T follicular helper cell (primary cell): ENCODE data around the gene LONRF2.
"Not testable (repeated sequence)": the region's sequence is repeated elsewhere in the genome, so short reads cannot be mapped to it uniquely, and the experiment has no call there.

ENCODE experiments used
- DNase-seq: peaks from one replicate; pipeline ENCODE4 v3.0.0-alpha.2; 2020; ENCODE audit warnings: low read depth

LONRF2 gene

DNA sequence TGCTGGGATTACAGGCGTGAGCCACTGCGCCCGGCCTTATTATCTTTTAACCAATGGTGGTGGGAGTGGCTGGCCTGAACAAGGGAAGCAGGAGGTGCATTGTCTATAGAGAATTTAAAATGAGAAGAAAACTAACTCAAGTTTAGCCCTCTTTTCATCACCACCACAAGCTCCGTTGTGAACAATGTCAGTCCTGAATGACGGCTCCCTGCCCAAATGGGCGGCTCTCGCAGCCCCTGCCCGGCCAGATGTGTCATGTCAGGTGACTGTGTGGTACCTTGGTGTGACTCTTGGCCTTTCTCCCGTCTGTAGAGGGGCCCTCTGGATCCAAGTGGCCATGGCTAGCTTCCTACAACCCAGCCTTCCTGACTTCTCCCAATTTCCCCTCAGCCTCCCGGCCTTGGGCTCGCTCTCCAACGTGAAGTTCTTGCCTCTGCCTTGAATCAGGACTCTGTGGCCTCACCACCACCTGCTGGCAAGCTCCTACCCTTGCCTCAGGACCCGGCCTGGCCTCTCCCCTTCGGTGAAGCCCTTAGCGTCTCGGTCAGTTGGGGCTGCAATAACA is 67.6 kb downstream of the LONRF2 start:
- DNase-seq: no peak

DNA sequence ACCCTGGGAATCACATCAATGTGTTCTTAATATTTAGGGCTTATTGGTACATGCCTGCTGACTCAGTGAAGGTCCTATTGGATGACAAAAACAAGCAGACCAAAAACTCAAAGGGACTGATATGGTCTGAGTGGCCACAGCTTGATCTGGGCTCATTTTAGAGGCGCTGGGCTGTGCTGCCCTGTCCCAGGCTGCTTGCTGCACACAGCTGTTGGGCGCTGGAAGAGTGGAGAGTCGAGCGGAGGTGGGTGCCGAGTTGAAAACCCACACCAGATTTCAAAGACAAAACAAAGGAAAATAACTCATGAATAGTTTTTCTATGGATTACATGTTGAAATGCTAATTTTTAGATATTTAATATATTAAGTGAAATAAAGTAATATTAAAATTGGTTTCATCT is 68.5 kb downstream of the LONRF2 start:
- DNase-seq: no peak

DNA sequence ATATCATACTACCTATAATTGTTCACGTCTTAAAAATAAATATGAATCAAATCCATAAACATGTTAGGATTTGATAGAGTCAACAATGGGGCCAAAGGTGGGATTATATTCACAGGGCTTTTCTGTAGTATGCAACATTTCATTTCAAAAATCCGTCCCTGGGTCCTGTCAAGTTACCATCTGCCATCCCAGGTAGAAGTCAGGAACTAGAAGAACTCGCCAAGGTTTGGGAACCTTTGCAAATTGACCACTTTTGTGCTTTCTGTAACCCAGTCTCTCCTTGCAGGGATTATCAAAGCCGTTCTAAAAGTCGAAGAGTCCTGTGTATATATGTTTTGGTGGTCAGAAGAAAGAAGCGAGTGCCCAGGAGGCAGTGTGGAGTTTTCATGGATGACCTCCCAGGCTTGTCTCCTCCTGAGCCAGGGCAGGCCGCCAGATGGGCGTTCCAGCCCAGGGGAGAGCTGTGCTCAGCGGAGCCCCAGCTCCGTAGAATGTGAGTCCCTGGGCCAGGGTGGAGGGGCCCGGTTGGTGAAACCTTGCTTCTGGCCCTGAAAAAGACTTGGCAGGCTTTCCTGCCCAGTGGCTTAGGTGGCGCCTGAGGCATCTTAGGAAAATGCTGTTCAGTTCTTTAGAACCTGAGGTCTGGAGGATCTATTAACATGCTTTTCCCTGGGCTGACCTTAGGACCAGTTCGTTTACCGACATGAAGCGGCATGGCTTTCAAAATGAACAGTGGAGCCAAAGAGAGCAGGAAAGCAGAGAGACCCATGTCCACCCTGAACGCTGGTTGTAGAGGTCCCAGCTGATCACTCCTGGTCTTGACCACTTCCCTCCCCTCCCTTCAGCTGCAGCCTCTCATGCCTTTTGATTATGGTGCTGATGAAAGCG is 69.2 kb downstream of the LONRF2 start:
- no peak for DNase-seq

DNA sequence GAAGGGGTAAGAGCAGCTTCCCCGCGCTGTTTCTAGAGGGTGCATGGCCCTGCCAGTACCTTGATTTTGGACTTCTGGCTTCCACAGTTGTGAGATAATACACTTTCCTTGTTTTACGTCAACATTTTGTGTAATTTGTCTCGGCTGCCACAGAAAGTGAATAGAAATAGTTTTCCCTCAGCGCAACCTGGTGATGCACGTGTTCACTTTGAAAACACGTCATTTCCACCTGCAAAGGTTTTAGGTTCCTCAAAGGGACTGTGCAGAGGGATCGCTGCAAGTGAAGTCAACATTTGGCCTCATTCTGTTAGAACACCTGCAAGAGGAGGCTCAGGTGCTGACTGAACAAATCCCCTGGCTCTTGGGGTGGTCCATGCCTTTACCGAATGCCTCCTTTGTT is 71.7 kb downstream of the LONRF2 start:
- DNase-seq: no peak

DNA sequence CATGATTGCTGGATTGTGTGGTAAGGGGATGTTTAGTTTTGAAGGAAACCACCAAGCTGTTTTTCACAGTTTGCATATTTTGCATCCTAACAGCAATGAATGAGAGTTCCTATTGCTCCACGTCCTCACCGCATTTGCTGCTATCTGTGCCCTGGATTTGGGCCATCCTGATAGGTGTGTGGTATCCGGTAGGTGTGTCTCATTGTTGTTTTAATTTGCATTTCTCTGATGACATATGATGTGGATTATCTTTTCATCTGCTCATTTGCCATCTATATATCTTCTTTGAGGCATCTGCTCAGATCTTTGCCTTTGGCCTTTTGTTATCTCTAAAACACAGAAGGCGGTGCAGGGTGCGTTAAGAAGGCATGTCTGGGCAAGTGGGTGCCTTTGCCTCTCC is 73.3 kb downstream of the LONRF2 start:
- DNase-seq: no peak

DNA sequence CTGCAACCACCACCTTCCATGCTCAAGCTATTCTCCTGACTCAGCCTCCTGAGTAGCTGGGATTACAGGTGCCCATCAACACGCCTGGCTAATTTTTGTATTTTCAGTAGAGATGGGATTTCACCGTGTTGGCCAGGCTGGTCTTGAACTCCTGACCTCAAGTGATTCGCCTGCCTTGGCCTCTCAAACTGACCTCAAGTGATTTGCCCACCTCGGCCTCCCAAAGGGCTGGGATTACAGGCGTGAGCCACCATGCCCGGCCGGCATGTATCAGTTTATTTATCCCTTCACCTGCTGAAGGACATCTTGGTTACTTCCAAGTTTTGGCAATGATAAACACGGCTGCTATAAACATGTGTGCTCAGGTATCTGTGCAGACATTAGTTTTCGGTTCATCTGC is 73.7 kb downstream of the LONRF2 start:
- not testable (repeated sequence) for DNase-seq

DNA sequence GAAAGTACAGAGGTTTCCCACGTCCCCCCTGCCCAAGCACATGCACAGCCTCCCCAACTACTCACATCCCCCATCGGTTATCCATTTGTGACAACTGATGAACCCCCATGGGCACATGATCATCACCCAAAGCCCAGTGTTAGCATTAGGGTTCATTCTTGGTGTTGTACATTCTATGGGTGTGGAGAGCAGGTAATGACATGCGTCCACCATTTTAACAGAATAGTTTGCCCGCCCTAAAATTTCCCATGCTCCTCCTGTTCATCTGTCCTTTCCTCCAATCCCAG is 74.3 kb downstream of the LONRF2 start:
- DNase-seq: no peak

DNA sequence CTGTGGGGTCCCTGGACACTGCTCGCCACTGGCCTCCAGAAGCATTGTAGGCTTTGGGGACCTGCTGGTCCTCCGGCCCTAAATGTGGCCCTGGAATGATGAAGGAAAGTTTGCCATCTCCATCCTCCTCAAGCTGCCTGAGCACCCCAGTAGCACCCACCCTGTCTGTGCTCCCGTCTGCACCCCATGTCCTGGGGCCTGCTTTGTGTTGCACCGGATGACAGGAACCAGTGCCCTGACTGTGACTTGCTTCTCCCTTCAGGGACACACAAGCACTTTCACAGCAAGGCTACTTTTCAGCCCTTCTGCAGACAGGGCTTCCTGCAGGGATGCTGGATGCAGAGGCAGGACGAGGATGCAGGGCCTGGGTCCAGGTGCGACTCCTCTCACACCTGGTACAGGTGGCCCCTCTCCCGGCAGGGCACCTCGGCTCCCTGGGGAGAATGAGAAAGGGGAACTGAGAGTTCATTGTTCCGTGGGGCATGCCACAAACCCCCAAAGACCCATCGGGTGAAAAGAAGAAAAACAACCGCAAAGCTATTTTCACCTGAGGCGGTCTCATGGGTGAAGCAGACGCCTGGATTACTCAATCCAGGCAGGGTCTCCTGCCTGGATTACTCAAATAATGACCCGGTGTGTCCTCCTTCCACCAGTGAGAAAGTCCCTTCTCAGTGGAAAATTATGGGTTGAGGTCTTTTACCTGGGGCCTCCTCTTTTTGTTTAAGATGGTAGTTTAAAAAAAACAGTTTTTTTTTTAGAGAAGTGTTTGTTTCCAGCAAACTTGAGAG is 74.9 kb downstream of the LONRF2 start:
- DNase-seq: no peak

DNA sequence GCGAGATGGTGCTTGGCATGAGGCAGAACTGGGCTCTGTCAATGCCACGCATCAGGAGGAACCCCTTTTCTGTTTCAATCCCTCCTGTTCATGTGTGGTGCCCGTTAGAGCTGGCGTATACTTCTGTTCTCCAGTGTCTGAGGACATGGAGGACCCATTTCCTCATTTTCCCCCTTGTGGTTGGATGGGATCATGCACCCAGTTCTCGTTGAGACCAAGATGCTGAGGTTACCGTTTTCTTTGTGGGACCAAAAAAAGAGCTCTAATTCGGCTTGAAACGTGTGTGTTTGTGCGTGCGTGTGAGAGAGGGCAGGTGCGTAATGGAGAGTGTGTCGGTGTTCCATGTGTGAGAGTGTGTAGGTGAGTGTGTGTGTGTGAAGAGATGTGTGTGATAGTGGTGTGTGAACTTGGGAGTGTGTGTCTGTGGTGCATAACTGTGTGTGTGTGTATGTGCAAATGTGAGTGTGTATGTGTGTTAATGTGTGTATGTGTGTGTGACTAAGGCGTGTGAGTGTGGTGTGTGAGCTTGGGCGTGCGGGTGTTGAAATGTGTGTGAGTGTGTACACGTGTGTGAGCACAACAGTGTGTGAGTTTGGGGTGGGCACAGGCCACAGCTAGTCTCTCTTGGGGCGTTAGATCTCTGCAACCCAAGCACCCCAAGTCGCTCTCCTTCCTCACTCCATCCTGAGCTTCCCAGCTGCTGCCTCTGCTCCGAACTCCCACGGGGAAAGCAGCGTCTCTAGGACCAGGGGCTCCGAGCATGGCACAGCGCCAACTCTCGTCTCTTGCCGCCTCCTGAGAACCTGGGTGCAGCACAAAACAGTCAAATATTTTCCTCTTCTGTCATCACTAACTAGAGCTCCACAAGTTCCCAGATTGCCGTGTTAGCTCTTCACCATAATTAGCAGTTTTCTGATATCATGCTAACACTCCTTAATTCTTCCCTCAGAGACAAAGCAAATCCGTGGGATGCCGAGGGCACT is 75.8 kb downstream of the LONRF2 start:
- DNase-seq: no peak

DNA sequence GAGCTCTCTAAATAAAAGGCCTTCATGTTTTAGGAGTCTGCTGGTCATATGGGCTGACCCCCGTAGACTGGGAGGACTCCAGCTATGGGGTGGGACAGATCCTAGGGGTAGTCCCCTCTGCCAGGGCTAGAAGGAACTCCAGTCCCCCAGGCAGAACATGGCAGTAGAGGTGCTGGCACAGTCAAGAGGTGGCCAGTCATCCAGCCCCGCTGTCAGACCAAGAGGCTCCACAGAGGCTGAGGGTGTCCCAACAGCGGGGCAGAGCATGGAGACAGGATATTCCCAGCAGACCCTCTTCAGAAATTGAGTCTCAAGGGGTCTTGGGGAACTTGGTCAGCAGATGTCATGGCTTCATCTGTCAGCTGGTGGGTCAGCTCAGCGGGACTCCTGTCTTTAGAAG is 76.6 kb downstream of the LONRF2 start:
- no peak for DNase-seq

DNA sequence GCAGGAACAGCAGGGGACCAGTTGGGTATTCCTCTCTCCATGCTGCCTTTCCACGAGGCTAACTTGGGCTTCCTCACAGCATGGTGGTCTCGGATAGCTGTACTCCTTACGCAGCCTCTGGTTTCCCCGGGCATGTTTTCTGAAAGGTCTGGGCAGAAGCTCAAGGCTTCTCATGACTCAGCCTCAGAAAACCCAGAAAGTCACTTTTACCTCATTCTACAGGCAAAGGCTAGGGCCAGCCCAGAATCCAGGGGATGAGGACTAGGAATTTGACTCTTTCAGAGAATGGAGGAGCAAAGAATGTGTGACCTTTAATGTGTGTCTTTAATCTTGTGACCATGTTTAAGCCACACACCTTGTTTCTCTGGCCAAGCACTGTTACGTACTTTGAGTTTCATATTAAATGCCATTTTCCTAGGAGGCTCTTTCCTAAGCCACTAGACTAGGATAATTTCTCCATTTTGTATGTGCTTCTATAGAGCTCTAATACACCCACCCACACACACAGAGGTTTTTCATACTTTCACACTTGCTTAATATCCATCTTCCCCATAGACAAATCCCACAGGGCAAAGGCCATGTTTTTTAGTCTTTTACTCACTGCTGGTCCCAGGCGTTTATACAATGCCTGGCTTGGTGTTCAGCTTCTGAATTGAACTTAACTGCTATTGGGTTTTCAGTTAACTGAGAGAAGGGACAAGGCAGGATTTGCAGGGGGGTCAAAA is 77.3 kb downstream of the LONRF2 start:
- DNase-seq: no peak

DNA sequence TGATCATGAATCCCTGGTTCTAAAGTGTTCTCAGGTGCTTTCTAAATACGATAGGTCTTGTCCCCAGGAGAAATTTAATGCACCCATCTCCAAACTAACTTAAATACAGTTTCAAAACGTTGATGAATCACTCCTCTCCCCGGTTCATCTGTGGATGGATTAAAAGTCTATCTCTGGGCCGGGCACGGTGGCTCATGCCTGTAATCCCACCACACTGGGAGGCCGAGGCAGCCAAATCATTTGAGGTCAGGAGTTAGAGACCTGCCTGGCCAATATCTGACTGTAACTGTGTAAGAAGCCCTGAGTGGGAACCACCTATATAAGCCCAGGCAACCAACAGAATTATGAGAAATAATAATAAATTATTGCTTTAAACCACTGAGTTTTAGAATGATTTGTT is 78.7 kb downstream of the LONRF2 start:
- DNase-seq: no peak

DNA sequence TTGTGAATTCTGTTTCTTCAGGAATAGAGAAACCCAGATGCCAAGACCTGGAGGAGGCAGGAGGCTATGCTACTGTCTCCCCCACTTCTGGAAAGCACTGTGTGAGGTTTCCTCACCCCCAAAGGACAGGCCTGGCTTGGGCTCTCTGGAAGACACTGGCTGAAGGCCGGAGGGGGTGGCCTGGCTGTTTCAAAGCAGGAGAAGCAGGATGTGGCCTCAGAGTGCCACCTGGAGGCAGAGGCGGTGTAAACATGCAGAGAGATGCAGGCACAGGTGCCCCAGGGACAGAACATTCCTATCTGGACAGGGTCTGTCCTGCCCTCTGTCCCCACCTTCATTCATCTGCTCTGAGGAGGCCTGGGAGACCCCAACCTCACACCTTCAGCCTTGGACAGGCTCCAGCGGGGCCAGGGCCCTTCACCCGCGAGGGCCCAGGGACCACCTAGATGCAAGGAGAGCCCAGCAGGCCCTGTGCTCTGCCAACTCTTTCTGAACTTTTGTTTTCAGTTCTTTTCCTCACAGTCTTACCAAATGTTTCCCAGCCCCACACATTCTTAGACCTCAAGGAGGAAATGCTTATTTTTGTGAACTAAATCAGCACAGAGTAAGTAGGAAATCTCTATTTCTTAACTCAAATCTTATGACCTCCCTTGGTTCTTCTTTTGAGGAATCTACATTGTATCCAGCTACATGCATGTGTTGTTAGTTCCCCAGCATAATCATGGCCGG is 79.2 kb downstream of the LONRF2 start:
- peak; percentile 13 for DNase-seq

DNA sequence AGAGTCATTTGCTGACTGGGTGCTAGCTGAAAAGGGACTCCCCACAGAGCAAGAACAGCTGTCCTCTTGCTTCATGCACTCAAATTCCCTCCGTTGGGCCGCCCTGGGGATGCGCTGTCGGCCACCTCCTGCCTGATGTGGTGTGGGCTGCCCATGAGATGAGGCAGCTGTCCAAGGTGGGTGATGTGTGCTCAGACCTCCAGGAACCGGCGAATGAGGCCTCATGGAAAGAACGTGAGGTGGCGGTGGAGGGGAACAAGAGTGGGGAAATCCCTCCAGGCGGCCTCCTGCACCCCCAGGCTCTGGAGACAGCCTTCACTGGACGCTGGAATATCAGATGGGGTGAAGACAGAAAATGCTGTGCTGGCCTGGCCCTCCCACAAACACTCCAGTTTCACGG is 79.8 kb downstream of the LONRF2 start:
- no peak for DNase-seq

DNA sequence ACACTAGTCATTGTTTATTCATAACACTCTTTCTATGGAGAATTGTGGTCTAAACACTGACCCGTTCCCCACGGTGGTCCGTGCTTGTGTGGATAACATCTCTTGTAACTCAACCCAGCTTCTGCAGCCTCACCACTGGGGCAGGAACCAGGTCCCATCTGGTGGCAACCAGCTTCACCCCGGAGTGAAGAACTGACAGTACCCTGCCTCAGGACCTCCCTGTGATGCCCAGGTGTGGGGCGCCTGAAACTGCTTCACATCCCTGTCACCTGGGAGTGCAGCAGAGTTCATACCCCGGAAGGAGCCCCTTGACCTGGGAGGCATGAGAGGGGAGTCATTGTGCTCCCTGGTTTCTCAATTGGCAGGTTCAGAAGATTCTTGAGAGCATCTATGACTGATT is 81.1 kb downstream of the LONRF2 start:
- DNase-seq: no peak

DNA sequence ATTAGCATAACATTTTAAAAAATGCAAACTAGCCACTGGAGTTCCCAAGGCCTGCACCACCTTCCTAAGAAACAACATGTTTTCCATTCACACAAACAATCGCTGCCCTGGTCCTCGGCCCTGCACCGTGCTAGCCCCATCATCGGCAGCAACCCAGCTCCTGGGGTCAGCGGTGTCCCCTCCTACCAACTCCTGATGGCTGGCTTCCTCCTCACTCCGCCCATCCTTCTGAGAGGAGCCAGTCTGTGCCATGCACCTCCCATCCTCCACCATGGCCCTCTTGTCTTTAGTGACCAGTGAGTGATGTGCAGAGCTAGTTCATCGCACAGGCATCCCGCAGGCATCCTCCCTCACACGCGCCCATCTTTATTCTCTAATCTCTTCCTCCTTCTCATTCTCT is 81.9 kb downstream of the LONRF2 start:
- DNase-seq: no peak

DNA sequence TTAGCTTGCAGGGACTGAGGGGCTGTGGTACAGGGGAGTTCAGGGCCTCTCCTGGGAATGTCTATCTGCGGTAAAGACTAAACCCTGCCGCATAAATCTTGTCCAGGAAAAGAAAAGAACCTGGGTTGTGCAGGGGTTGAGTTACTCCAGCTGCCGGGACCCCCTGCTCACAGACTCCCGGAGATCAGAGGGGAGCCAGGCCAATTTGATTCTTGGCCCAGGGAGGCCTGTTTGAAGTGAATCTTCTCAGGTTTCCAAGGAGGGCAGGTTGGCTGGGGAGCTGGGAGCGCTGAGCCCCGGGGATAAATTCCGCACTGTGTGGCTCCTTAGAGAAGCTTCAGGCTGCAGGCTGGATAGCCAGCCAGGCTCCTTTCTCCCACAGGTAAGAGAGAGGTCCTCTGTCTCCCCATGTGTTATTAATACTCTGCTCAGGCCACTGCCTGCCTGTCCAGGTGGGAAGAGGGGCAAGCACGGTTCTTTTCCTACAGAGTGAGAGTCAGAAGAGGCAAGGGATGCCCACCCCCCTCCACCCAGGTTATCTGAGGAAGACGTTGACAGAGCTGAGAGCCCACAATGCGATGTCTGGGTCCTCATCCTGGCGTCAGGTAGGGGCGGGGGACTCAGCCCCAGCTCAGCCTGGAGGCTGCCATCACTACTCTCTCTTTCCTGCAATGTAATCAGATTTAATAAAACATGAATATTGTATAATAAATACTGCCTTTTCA is 82.7 kb downstream of the LONRF2 start:
- DNase-seq: no peak

DNA sequence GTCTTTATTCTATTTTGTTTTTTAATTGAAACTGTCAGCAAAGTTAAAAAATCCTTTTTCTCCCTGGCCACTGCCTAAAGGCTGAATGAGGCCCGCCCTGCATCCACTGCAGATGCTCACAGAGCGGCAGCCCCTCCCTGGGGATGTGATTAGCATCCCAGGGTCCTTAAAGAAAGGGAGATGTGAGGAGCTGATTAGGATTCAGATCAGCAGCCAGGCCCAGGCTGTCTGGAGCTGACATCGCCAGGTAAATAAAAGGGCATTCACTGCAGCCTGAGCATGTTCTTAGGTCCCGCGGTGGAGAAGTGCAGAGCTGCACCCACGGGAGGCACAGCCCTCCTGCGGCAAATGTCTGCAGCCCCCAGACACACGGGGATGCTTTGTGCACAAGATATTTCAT is 83.8 kb downstream of the LONRF2 start:
- DNase-seq: no peak

DNA sequence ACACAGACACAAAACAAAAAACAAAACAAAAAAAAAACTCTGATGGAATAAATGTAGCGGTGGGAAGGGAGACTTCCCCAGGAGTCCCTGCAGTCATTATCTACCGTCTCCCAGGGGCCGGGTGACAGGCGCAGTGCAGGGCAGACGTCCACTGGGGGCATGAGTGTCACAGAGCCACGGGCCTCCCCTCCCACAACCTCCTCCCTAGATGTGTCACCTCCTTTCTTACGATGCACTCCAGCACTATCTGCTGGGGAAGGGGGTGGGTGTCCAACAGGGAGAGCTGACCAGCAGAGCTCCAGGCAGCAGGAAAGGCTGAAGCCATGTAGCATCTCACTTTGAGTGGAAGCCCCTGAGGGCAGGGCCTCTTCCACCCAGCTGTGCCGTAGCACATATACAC is 84.5 kb downstream of the LONRF2 start:
- DNase-seq: no peak

DNA sequence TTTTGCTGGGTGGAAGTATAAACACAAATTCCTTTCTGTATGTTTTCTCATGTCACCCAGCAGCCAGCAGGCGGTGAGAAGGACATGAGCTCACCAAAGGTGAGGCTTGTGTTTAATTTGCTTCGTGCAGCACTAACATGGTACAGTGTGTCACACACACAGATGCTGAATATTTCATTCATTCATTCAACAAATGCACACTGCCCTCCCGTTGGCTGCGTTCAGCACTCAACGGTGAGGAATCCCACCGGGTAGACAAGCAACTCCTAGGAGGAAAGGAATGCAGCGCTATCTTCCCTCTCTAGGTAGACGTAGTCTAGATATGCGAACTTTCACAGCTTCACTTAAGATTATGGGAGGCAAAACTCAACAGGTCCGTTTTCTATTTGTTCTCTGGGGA is 85.1 kb downstream of the LONRF2 start:
- DNase-seq: no peak
